GM12878 (cell line): Measurements from ENCODE around the gene TXNDC17. TPM values are rescaled to one million over a fixed set of nuclear protein-coding genes. Genes with fewer than 3 reads are reported as not detected.
A peak's percentile ranks its signal among the peaks of the same experiment; 100 is the strongest.

ENCODE experiments used
- ASH2L ChIP-seq: fragments of 300-600, 200-600 bp; sonication (generic); IDR thresholded peaks from 2 replicates; pipeline ENCODE4 v1.6.1; 2017; ENCODE audit warnings: low read depth, mild to moderate bottlenecking, borderline replicate concordance
- CHD1 ChIP-seq: IDR thresholded peaks from 2 replicates; pipeline ENCODE4 v1.6.1; 2012; ENCODE audit warnings: low read depth, low read length, improper control_type of control experiment
- CUX1 ChIP-seq: IDR thresholded peaks from 2 replicates; pipeline ENCODE4 v1.6.1; 2012; ENCODE audit warnings: improper control_type of control experiment, low read depth, low read length; ENCODE audit not compliant: insufficient replicate concordance
- DPF2 ChIP-seq: fragments of 450-650 bp; IDR thresholded peaks from 2 replicates; pipeline ENCODE4 v1.6.1; 2017; ENCODE audit warnings: mild to moderate bottlenecking
- HDAC6 ChIP-seq: fragments of 200-600 bp; sonication (generic); IDR thresholded peaks from one replicate; pipeline ENCODE4 v1.8.0; 2017; ENCODE audit warnings: antibody characterized with exemption; ENCODE audit not compliant: unreplicated experiment
- HDGF ChIP-seq: fragments of 450-650 bp; IDR thresholded peaks from 2 replicates; pipeline ENCODE4 v1.6.1; 2016; ENCODE audit warnings: antibody characterized with exemption
- KAT2A ChIP-seq: conservative IDR thresholded peaks from 2 replicates; pipeline ENCODE4 v1.6.1; 2011; ENCODE audit warnings: low read depth, low read length; ENCODE audit not compliant: control insufficient read depth
- MTA3 ChIP-seq: IDR thresholded peaks from 2 replicates; pipeline ENCODE4 v1.6.1; 2012; ENCODE audit warnings: low read length, inconsistent platforms, borderline replicate concordance
- NFYA ChIP-seq: IDR thresholded peaks from 2 replicates; pipeline ENCODE4 v1.6.1; 2011; ENCODE audit warnings: low read depth, mild to moderate bottlenecking, low read length, improper control_type of control experiment, borderline replicate concordance
- POLR2AphosphoS5 ChIP-seq: IDR thresholded peaks from 2 replicates; pipeline ENCODE4 v1.6.1; 2011; ENCODE audit warnings: mild to moderate bottlenecking, low read length, inconsistent platforms
- PRDM15 ChIP-seq: fragments of 450-650 bp; formaldehyde crosslinking; IDR thresholded peaks from 2 replicates; pipeline ENCODE4 v1.4.0; 2020; ENCODE audit warnings: mild to moderate bottlenecking, moderate library complexity
- RB1 ChIP-seq: fragments of 450-650 bp; formaldehyde crosslinking; IDR thresholded peaks from 2 replicates; pipeline ENCODE4 v1.6.1; 2017; ENCODE audit warnings: mild to moderate bottlenecking, borderline replicate concordance
- SMC3 ChIP-seq: IDR thresholded peaks from 2 replicates; pipeline ENCODE4 v1.6.1; 2011; ENCODE audit warnings: low read length, improper control_type of control experiment, borderline replicate concordance
- polyA plus RNA-seq, 11 experiments: library from polyadenylated mRNA; depleted of rRNA in 4 of 11; unstranded in 6 of 11; stranded (reverse) in 5 of 11; fragments of >200 nt; fragmentation: Nextera tagmentation in 4 of 11; fragmentation: Illumina TruSeq in 1 of 11; extraction: Ambion mirVana in 4 of 11; extraction: Trizol in 1 of 11; gene quantifications; 1 replicate in 1 of 11; 2 replicates in 10 of 11; pipeline versions ENCODE4 v1.2.1 to v1.2.3, GENCODE V29; 2011 to 2016; ENCODE audit warnings: inconsistent platforms in 2 of 11, missing spikeins in 2 of 11, low read depth in 1 of 11
- total RNA-seq, 4 experiments: library from RNA; depleted of rRNA in 3 of 4; stranded (reverse); fragments of >200 nt in 3 of 4; fragmentation: Illumina TruSeq in 1 of 4; extraction: Trizol in 1 of 4; gene quantifications; 2 replicates each; pipeline versions ENCODE4 v1.2.1 to v1.2.3, GENCODE V29; 2013 to 2021
- TF ChIP-seq, protein P1 (sequence below): fragments of 450-650 bp; IDR thresholded peaks from 2 replicates; pipeline ENCODE4 v1.6.1; 2017; ENCODE audit warnings: low read depth, mild to moderate bottlenecking, moderate library complexity
- TF ChIP-seq, protein P2 (sequence below): fragments of 450-650 bp; IDR thresholded peaks from 2 replicates; pipeline ENCODE4 v1.6.1; 2017; ENCODE audit warnings: mild to moderate bottlenecking, moderate library complexity

TXNDC17 gene
- total and polyA plus RNA-seq, 10 of the 15 experiments (the other 5 are each of a cell fraction or from before 2014, with no cell fraction given), result 124 to 957 (median 216) TPM

DNA sequence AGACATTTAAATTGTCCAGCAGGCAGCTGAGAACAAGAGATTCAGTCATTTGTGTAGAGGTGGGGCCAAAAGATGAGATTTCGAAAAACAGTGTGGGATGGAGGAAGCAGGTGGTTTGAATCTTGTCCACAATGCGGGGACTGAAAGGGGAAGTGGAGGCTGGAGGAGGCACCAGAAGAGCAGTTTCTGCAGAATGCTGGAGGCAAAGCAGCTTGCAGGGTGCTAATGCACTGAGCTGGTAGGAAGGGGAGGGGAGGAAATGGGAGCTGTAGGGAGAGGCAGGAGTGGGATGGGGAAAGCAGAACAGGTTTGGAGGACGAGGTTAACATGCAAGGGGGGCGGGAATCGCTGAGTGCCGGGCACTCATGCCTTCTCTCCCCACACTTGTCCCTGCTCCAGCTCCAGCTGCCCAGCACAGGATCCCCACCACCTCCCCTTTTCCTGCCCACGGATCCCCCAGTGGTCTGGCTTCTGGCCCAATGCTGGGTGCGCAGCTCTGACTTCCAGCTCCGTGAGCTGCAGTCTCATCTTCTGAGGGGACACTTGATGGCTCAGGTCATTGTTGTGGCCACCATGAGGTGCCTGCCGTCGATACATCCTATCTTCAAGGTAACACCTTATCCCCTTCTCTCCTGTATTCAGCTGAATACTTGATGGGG, 20.1 kb downstream of the TXNDC17 start (continued):
- TF ChIP-seq PRDM15 (CRISPR knock-in tag), result no peak
- TF ChIP-seq ASH2L, result no peak
- peak; percentile 43; the same call in 1 of the 2 replicates for TF ChIP-seq DPF2
- no peak for TF ChIP-seq CHD1
- no peak for TF ChIP-seq HDGF
- no peak for TF ChIP-seq POLR2AphosphoS5
- TF ChIP-seq, protein P1, sequence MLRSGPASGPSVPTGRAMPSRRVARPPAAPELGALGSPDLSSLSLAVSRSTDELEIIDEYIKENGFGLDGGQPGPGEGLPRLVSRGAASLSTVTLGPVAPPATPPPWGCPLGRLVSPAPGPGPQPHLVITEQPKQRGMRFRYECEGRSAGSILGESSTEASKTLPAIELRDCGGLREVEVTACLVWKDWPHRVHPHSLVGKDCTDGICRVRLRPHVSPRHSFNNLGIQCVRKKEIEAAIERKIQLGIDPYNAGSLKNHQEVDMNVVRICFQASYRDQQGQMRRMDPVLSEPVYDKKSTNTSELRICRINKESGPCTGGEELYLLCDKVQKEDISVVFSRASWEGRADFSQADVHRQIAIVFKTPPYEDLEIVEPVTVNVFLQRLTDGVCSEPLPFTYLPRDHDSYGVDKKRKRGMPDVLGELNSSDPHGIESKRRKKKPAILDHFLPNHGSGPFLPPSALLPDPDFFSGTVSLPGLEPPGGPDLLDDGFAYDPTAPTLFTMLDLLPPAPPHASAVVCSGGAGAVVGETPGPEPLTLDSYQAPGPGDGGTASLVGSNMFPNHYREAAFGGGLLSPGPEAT, result no peak
- no peak for TF ChIP-seq RB1
- no peak for TF ChIP-seq SMC3
- no peak for TF ChIP-seq NFYA
- no peak for TF ChIP-seq HDAC6
- no peak for TF ChIP-seq KAT2A
- TF ChIP-seq MTA3, result no peak
- no peak for TF ChIP-seq CUX1
- TF ChIP-seq, protein P2, sequence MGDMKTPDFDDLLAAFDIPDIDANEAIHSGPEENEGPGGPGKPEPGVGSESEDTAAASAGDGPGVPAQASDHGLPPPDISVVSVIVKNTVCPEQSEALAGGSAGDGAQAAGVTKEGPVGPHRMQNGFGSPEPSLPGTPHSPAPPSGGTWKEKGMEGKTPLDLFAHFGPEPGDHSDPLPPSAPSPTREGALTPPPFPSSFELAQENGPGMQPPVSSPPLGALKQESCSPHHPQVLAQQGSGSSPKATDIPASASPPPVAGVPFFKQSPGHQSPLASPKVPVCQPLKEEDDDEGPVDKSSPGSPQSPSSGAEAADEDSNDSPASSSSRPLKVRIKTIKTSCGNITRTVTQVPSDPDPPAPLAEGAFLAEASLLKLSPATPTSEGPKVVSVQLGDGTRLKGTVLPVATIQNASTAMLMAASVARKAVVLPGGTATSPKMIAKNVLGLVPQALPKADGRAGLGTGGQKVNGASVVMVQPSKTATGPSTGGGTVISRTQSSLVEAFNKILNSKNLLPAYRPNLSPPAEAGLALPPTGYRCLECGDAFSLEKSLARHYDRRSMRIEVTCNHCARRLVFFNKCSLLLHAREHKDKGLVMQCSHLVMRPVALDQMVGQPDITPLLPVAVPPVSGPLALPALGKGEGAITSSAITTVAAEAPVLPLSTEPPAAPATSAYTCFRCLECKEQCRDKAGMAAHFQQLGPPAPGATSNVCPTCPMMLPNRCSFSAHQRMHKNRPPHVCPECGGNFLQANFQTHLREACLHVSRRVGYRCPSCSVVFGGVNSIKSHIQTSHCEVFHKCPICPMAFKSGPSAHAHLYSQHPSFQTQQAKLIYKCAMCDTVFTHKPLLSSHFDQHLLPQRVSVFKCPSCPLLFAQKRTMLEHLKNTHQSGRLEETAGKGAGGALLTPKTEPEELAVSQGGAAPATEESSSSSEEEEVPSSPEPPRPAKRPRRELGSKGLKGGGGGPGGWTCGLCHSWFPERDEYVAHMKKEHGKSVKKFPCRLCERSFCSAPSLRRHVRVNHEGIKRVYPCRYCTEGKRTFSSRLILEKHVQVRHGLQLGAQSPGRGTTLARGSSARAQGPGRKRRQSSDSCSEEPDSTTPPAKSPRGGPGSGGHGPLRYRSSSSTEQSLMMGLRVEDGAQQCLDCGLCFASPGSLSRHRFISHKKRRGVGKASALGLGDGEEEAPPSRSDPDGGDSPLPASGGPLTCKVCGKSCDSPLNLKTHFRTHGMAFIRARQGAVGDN, result no peak
